Measurements from ENCODE around the gene CLEC9A. TPM values are rescaled to one million over a fixed set of nuclear protein-coding genes. Genes with fewer than 3 reads are reported as not detected.
A peak's percentile ranks its signal among the peaks of the same experiment; 100 is the strongest.

CLEC9A gene
- polyA plus RNA-seq, 3 donors: 0.07 to 0.59 TPM; not detected in 1

- peak in 2 of 3 donors; percentile 28 to 30 for DNase-seq
- no peaks in the 10 kb centered on the region for H4K20me1 ChIP-seq (ENCODE audit: insufficient read depth, low read length)
- no peak for TF ChIP-seq CTCF (IDR thresholded peaks at IDR 0.05)
- no peak overlapping the region for H3K9ac ChIP-seq (ENCODE audit: insufficient read depth, low read length, poor library complexity, severe bottlenecking)
- WGBS (ENCODE audit: insufficient coverage): 33% methylated on average over 3 of the region's 4 CpGs
- Mint-ChIP-seq H3K4me3 (no peak overlapping the region), H3K27me3 (ENCODE audit: low read depth in 3 of 3) (peaks cover 0 to 2% (median 2%) of the 10 kb centered on the region in 3 donors), H3K36me3 (no peaks in the 10 kb centered on the region), H3K4me1 (peaks cover 44% of the 10 kb centered on the region), H3K9me3 (peaks cover 0 to under 1% (median 0%) of the 10 kb centered on the region in 7 donors), H3K27ac (peak overlapping the region in 3 of 7 donors; percentile 27 to 58 (median 54))
- no peaks in the 10 kb centered on the region for H3K9me3 ChIP-seq (replicated peaks in 1 of 2; ENCODE audit: control insufficient read depth in 1 of 2, insufficient read depth in 1 of 2, low read length in 2 of 2)
- no peaks in the 10 kb centered on the region for H3K79me2 ChIP-seq (ENCODE audit: insufficient read depth, low read length)
- H3K4me1 ChIP-seq (ENCODE audit: control insufficient read depth in 1 of 2, insufficient read depth in 2 of 2, low read length in 2 of 2): peaks cover 33 to 37% of the 10 kb centered on the region in 2 donors
- no peak overlapping the region for H3K4me2 ChIP-seq (replicated peaks; ENCODE audit: extremely low read depth, low read length, poor library complexity, severe bottlenecking)
- H3K36me3 ChIP-seq (replicated peaks in 1 of 2; ENCODE audit: control insufficient read depth in 1 of 2, insufficient read depth in 2 of 2, low read length in 2 of 2): no peaks in the 10 kb centered on the region
- intact Hi-C loops (cut with micrococcal nuclease): loop anchor here in 1 of 2 donors (5.0 kb wide), 1 partner anchor 106 kb away; no protein-coding TSS in a partner anchor
- no peak overlapping the region for H3K27ac ChIP-seq (ENCODE audit: low read depth in 1 of 2, low read length in 2 of 2)
- H3K4me3 ChIP-seq (replicated peaks in 1 of 3; ENCODE audit: low read depth in 2 of 3, low read length in 3 of 3): no peak overlapping the region
- no peaks in the 10 kb centered on the region for H3K27me3 ChIP-seq (ENCODE audit: control insufficient read depth in 2 of 2, insufficient read depth in 2 of 2, low read length in 2 of 2)
- H2AFZ ChIP-seq (ENCODE audit: insufficient read depth, low read depth, low read length, poor library complexity, severe bottlenecking): peak overlapping the region; percentile 3
Observed at GRCh38 chr12:10031321-10031720, 839 bp downstream of the CLEC9A start.

- H3K27me3 ChIP-seq (ENCODE audit: control insufficient read depth in 2 of 2, insufficient read depth in 2 of 2, low read length in 2 of 2): no peaks in the 10 kb centered on the region
- H3K4me2 ChIP-seq (replicated peaks; ENCODE audit: extremely low read depth, low read length, poor library complexity, severe bottlenecking): no peak overlapping the region
- H3K27ac ChIP-seq (ENCODE audit: low read depth in 1 of 2, low read length in 2 of 2): no peak overlapping the region
- H3K36me3 ChIP-seq (replicated peaks in 1 of 2; ENCODE audit: control insufficient read depth in 1 of 2, insufficient read depth in 2 of 2, low read length in 2 of 2): no peaks in the 10 kb centered on the region
- Mint-ChIP-seq H3K4me3 (no peak overlapping the region), H3K27ac (peak overlapping the region in 5 of 7 donors; percentile 27 to 58 (median 48)), H3K9me3 (no peaks in the 10 kb centered on the region), H3K36me3 (no peaks in the 10 kb centered on the region), H3K27me3 (ENCODE audit: low read depth in 3 of 3) (peaks cover 0 to 2% (median 2%) of the 10 kb centered on the region in 3 donors), H3K4me1 (peaks cover 43% of the 10 kb centered on the region)
- H2AFZ ChIP-seq (ENCODE audit: insufficient read depth, low read depth, low read length, poor library complexity, severe bottlenecking): no peak overlapping the region
- no CpG with 5 or more reads among the region's 5 CpGs for WGBS (ENCODE audit: insufficient coverage)
- no peaks in the 10 kb centered on the region for H3K9me3 ChIP-seq (replicated peaks in 1 of 2; ENCODE audit: control insufficient read depth in 1 of 2, insufficient read depth in 1 of 2, low read length in 2 of 2)
- H3K4me3 ChIP-seq (replicated peaks in 1 of 3; ENCODE audit: low read depth in 2 of 3, low read length in 3 of 3): no peak overlapping the region
- no peak for DNase-seq
- no peaks in the 10 kb centered on the region for H3K79me2 ChIP-seq (ENCODE audit: insufficient read depth, low read length)
- intact Hi-C loops (cut with micrococcal nuclease): loop anchor here in 1 of 2 donors (5.0 kb wide), 1 partner anchor 106 kb away; no protein-coding TSS in a partner anchor
- peaks cover 31 to 35% of the 10 kb centered on the region in 2 donors for H3K4me1 ChIP-seq (ENCODE audit: control insufficient read depth in 1 of 2, insufficient read depth in 2 of 2, low read length in 2 of 2)
- no peak overlapping the region for H3K9ac ChIP-seq (ENCODE audit: insufficient read depth, low read length, poor library complexity, severe bottlenecking)
- TF ChIP-seq CTCF (IDR thresholded peaks at IDR 0.05): no peak
- no peaks in the 10 kb centered on the region for H4K20me1 ChIP-seq (ENCODE audit: insufficient read depth, low read length)
Observed at GRCh38 chr12:10031771-10032175, 1.3 kb downstream of the CLEC9A start.
